Measurements from ENCODE around the gene OSTF1.

- TF ChIP-seq EZH2 (IDR thresholded peaks at IDR 0.05; ENCODE audit: low read depth, unreplicated experiment) (no peak), CTCF (conservative IDR thresholded peaks at IDR 0.05; ENCODE audit: low read depth in 2 of 2) (no peak), EZH2phosphoT487 (IDR thresholded peaks at IDR 0.05; ENCODE audit: unreplicated experiment) (no peak), REST (IDR thresholded peaks at IDR 0.05; ENCODE audit: unreplicated experiment) (no peak), POLR2AphosphoS5 (IDR thresholded peaks at IDR 0.05; ENCODE audit: low read depth) (no peak), JUNB (IDR thresholded peaks at IDR 0.05; ENCODE audit: unreplicated experiment) (no peak), ZNF331 (CRISPR knock-in tag; IDR thresholded peaks at IDR 0.05; ENCODE audit: low read depth) (no peak), CREB1 (CRISPR knock-in tag; IDR thresholded peaks at IDR 0.05; ENCODE audit: low read depth) (no peak), STAT1 (IDR thresholded peaks at IDR 0.05; ENCODE audit: unreplicated experiment) (no peak)
- TF ChIP-seq, protein P1, sequence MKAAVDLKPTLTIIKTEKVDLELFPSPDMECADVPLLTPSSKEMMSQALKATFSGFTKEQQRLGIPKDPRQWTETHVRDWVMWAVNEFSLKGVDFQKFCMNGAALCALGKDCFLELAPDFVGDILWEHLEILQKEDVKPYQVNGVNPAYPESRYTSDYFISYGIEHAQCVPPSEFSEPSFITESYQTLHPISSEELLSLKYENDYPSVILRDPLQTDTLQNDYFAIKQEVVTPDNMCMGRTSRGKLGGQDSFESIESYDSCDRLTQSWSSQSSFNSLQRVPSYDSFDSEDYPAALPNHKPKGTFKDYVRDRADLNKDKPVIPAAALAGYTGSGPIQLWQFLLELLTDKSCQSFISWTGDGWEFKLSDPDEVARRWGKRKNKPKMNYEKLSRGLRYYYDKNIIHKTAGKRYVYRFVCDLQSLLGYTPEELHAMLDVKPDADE (IDR thresholded peaks at IDR 0.05), result no peak
These were observed 59.3 kb downstream of the OSTF1 start for GRCh38 chr9:75147638-75148037.
